GM12872 (cell line): Measurements from ENCODE around the gene DYNLRB2.

ENCODE experiments used
- CTCF ChIP-seq: IDR thresholded peaks from 3 replicates; pipeline ENCODE4 v1.5.1; 2011; ENCODE audit warnings: low read depth, mild to moderate bottlenecking, low read length, moderate library complexity; ENCODE audit not compliant: insufficient read depth

DYNLRB2 gene

GRCh38 chr16:80583466-80583865, 42.7 kb downstream of the DYNLRB2 start:
- no peak for TF ChIP-seq CTCF

- TF ChIP-seq CTCF: no peak
Observed at GRCh38 chr16:80585764-80586163, 45.0 kb downstream of the DYNLRB2 start.

GRCh38 chr16:80586476-80586875, 45.7 kb downstream of the DYNLRB2 start:
- TF ChIP-seq CTCF: no peak

- no peak for TF ChIP-seq CTCF
Observed at GRCh38 chr16:80587071-80587470, 46.3 kb downstream of the DYNLRB2 start.

GRCh38 chr16:80591071-80591915, 50.5 kb downstream of the DYNLRB2 start:
- TF ChIP-seq CTCF: no peak

GRCh38 chr16:80592273-80592672, 51.5 kb downstream of the DYNLRB2 start:
- TF ChIP-seq CTCF: no peak

- TF ChIP-seq CTCF: no peak
Observed at GRCh38 chr16:80594756-80595155, 54.0 kb downstream of the DYNLRB2 start.
